ENCODE results near the gene CCDC60.

Gene CCDC60

DNA sequence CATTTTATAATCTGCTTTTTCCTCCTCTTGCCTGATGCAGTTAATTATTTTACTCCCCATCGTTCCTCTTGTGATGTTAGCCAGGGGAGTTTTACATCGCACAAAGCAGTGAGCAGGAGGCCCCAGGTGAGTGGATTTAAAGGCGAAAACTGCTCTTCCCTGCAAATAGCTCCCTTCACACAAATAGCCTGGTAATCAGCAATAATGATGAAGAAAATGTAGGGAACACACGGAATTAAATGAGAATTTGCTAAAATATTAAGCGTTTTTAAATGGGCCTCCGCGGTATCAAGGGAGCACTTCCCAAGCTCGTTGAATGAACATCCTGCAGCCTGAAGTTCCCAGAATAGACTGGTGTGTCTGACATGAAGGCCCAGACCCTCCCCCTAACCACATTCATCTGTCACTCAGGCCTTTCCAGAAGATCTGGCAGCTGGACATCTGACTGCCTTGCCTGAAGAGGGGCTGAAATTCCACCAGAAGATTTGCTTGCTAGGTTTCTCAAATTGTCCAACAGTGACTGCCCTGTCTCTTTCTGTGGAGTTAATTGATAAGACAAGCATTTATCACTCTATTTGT lies 127.2 kb downstream of the CCDC60 start:
- Histone ChIP-seq H3K4me1 (ENCODE audit: control insufficient read depth, insufficient read depth, low read length) (no peaks in the 10 kb centered on the region), H3K36me3 (ENCODE audit: control insufficient read depth, insufficient read depth, low read length) (no peaks in the 10 kb centered on the region), H3K4me3 (ENCODE audit: low read length) (no peak overlapping the region), H3K27me3 (ENCODE audit: control insufficient read depth, insufficient read depth, low read length) (no peaks in the 10 kb centered on the region), H3K27ac (ENCODE audit: low read length) (no peak overlapping the region), H3K9me3 (ENCODE audit: control insufficient read depth, insufficient read depth, low read length) (no peaks in the 10 kb centered on the region)
- no CpG with 5 or more reads among the region's 8 CpGs for WGBS (ENCODE audit: insufficient coverage, insufficient read length)
- no peak for DNase-seq (ENCODE audit: low read depth, low spot score)

DNA sequence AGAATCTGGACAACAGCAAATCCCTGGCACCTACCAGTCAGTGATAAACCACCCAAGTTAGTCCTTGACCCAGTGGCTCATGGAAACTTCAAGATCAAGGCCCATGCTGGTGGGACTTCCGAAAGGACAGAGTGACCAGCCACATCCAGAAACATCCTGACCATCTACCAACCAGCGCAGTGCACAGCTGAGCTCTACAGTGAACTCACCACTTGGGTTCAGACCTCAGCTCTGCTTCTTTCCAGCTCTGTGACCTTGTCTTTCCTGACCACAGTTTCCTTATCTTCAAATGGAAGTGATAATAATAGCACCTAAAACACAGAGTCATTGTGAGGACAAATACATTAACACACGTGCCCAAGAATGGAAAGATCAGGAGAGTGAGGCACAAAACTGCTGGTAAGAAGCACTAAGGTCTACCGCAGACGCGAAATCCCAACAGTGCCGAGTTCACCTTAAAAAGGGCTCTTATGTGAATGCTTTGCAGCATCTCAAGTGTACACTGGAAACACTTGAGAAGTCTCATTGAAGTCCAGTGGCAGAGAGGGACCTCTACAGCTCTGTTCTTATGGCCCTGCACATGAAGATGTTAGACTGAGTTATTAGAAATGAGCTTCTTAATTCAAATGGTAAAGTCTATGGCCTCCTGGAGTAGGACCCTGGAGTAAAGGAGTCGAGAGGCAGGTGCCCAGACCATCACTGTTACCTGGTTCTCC lies 128.8 kb downstream of the CCDC60 start:
- Histone ChIP-seq H3K27ac (ENCODE audit: low read length) (no peak overlapping the region), H3K36me3 (ENCODE audit: control insufficient read depth, insufficient read depth, low read length) (no peaks in the 10 kb centered on the region), H3K4me3 (ENCODE audit: low read length) (no peak overlapping the region), H3K27me3 (ENCODE audit: control insufficient read depth, insufficient read depth, low read length) (no peaks in the 10 kb centered on the region), H3K4me1 (ENCODE audit: control insufficient read depth, insufficient read depth, low read length) (no peaks in the 10 kb centered on the region), H3K9me3 (ENCODE audit: control insufficient read depth, insufficient read depth, low read length) (no peaks in the 10 kb centered on the region; the same call in 1 of the 2 replicates)
- WGBS (ENCODE audit: insufficient coverage, insufficient read length): no CpG with 5 or more reads among the region's 8 CpGs
- no peak for DNase-seq (ENCODE audit: low read depth, low spot score)

- Histone ChIP-seq H3K4me3 (ENCODE audit: low read length) (no peak overlapping the region), H3K27ac (ENCODE audit: low read length) (no peak overlapping the region), H3K4me1 (ENCODE audit: control insufficient read depth, insufficient read depth, low read length) (no peaks in the 10 kb centered on the region), H3K27me3 (ENCODE audit: control insufficient read depth, insufficient read depth, low read length) (no peaks in the 10 kb centered on the region), H3K9me3 (ENCODE audit: control insufficient read depth, insufficient read depth, low read length) (no peaks in the 10 kb centered on the region; the same call in 1 of the 2 replicates), H3K36me3 (ENCODE audit: control insufficient read depth, insufficient read depth, low read length) (no peaks in the 10 kb centered on the region)
- DNase-seq (ENCODE audit: low read depth, low spot score): no peak
These were observed 133.8 kb downstream of the CCDC60 start for GRCh38 chr12:119468296-119468695.

- no CpG with 5 or more reads among the region's 4 CpGs for WGBS (ENCODE audit: insufficient coverage, insufficient read length)
- no peak for DNase-seq (ENCODE audit: low read depth, low spot score)
- Histone ChIP-seq H3K4me1 (ENCODE audit: control insufficient read depth, insufficient read depth, low read length) (no peaks in the 10 kb centered on the region), H3K27ac (ENCODE audit: low read length) (no peak overlapping the region), H3K27me3 (ENCODE audit: control insufficient read depth, insufficient read depth, low read length) (no peaks in the 10 kb centered on the region), H3K4me3 (ENCODE audit: low read length) (no peak overlapping the region), H3K9me3 (ENCODE audit: control insufficient read depth, insufficient read depth, low read length) (no peaks in the 10 kb centered on the region), H3K36me3 (ENCODE audit: control insufficient read depth, insufficient read depth, low read length) (no peaks in the 10 kb centered on the region)
These were observed 141.1 kb downstream of the CCDC60 start for GRCh38 chr12:119475650-119476049.

DNA sequence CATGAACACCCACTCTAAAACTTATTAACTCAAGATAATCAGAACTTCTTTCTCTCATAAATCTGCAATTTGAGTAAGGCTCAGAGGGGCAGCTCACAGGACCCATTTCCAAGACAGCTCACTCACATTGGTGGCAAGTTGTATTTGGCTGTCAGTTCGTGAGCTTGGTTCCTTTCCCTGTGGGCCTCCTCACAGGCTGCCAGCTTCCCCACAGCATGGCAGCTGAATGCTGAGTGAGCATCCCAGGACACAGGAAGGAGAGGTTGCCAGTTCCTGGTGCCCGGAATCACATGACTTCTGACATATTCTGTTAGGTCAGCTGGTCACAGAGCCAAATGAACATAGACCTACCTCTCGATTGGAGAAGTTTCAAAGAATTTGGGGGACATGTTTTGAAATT lies 142.4 kb downstream of the CCDC60 start:
- WGBS (ENCODE audit: insufficient coverage, insufficient read length): no CpG with 5 or more reads among the region's 3 CpGs
- Histone ChIP-seq H3K4me3 (ENCODE audit: low read length) (no peak overlapping the region), H3K27me3 (ENCODE audit: control insufficient read depth, insufficient read depth, low read length) (no peaks in the 10 kb centered on the region), H3K9me3 (ENCODE audit: control insufficient read depth, insufficient read depth, low read length) (no peaks in the 10 kb centered on the region), H3K27ac (ENCODE audit: low read length) (no peak overlapping the region), H3K4me1 (ENCODE audit: control insufficient read depth, insufficient read depth, low read length) (no peaks in the 10 kb centered on the region), H3K36me3 (ENCODE audit: control insufficient read depth, insufficient read depth, low read length) (no peaks in the 10 kb centered on the region)
- no peak for DNase-seq (ENCODE audit: low read depth, low spot score)

DNA sequence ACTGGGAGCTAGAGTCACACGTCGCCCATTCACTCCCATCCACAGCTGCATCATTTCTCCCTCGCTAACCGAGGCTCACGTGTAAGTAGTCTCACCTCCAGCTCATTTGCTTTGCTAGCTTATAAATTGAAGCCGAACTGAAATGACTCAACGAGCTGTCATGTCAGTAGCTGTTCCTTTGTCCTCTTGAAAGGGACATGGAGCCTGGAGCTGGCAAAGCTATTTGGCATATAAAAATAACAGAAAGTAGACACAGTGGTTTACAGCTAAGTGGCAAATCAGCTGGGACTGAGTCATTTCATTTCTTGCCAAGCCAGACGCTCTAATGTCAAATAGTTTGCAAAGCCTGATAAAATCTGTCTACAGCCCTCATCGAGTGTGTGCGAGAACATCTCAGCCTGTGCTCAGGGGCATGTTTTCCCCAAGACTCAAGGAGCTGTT lies 144.6 kb downstream of the CCDC60 start:
- no peak overlapping the region for H3K4me3 ChIP-seq (ENCODE audit: low read length)
- WGBS (ENCODE audit: insufficient coverage, insufficient read length): no CpG with 5 or more reads among the region's 10 CpGs
- H3K4me1 ChIP-seq (ENCODE audit: control insufficient read depth, insufficient read depth, low read length): no peaks in the 10 kb centered on the region
- no peaks in the 10 kb centered on the region for H3K27me3 ChIP-seq (ENCODE audit: control insufficient read depth, insufficient read depth, low read length)
- no peak overlapping the region for H3K27ac ChIP-seq (ENCODE audit: low read length)
- no peak for DNase-seq (ENCODE audit: low read depth, low spot score)
- no peaks in the 10 kb centered on the region for H3K9me3 ChIP-seq (ENCODE audit: control insufficient read depth, insufficient read depth, low read length)
- no peaks in the 10 kb centered on the region for H3K36me3 ChIP-seq (ENCODE audit: control insufficient read depth, insufficient read depth, low read length)

- Histone ChIP-seq H3K27ac (ENCODE audit: low read length) (no peak overlapping the region), H3K4me1 (ENCODE audit: control insufficient read depth, insufficient read depth, low read length) (no peaks in the 10 kb centered on the region), H3K36me3 (ENCODE audit: control insufficient read depth, insufficient read depth, low read length) (no peaks in the 10 kb centered on the region), H3K4me3 (ENCODE audit: low read length) (no peak overlapping the region), H3K9me3 (ENCODE audit: control insufficient read depth, insufficient read depth, low read length) (no peaks in the 10 kb centered on the region), H3K27me3 (ENCODE audit: control insufficient read depth, insufficient read depth, low read length) (no peaks in the 10 kb centered on the region)
- no peak for DNase-seq (ENCODE audit: low read depth, low spot score)
- WGBS (ENCODE audit: insufficient coverage, insufficient read length): 78% methylated on average over 1 of the region's 1 CpG
These were observed 146.0 kb downstream of the CCDC60 start for GRCh38 chr12:119480551-119480950.

- Histone ChIP-seq H3K36me3 (ENCODE audit: control insufficient read depth, insufficient read depth, low read length) (no peaks in the 10 kb centered on the region), H3K27ac (ENCODE audit: low read length) (no peak overlapping the region), H3K4me1 (ENCODE audit: control insufficient read depth, insufficient read depth, low read length) (no peaks in the 10 kb centered on the region), H3K9me3 (ENCODE audit: control insufficient read depth, insufficient read depth, low read length) (no peaks in the 10 kb centered on the region), H3K4me3 (ENCODE audit: low read length) (no peak overlapping the region), H3K27me3 (ENCODE audit: control insufficient read depth, insufficient read depth, low read length) (no peaks in the 10 kb centered on the region)
- DNase-seq (ENCODE audit: low read depth, low spot score): no peak
- no CpG with 5 or more reads among the region's 4 CpGs for WGBS (ENCODE audit: insufficient coverage, insufficient read length)
These were observed 152.1 kb downstream of the CCDC60 start for GRCh38 chr12:119486599-119487154.

- Histone ChIP-seq H3K9me3 (ENCODE audit: control insufficient read depth, insufficient read depth, low read length) (no peaks in the 10 kb centered on the region), H3K27ac (ENCODE audit: low read length) (no peak overlapping the region), H3K4me3 (ENCODE audit: low read length) (no peak overlapping the region), H3K27me3 (ENCODE audit: control insufficient read depth, insufficient read depth, low read length) (no peaks in the 10 kb centered on the region), H3K4me1 (ENCODE audit: control insufficient read depth, insufficient read depth, low read length) (no peaks in the 10 kb centered on the region), H3K36me3 (ENCODE audit: control insufficient read depth, insufficient read depth, low read length) (no peaks in the 10 kb centered on the region)
- WGBS (ENCODE audit: insufficient coverage, insufficient read length): no CpG with 5 or more reads among the region's 5 CpGs
- no peak for DNase-seq (ENCODE audit: low read depth, low spot score)
These were observed 157.3 kb downstream of the CCDC60 start for GRCh38 chr12:119491814-119492213.

DNA sequence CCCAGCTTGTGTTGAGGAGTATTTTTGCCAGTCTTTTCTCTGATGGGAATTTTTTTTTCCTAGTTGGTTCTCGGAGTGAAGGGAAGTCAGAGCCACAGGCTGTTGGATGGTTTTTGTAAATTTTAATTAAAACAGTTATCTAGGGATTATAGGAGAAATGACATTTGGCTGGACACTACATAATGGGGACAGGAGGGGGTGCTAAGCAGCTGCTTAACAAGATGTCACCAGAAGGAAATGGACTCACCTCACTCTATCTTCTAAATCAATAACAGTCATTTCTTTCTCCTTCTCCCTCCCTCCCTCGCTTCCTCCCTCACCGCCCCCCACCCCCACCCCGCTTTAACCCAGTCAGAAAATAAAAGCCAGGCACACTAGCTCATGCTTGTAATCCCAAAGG lies 165.7 kb downstream of the CCDC60 start:
- no peaks in the 10 kb centered on the region for H3K36me3 ChIP-seq (ENCODE audit: control insufficient read depth, insufficient read depth, low read length)
- no peak overlapping the region for H3K27ac ChIP-seq (ENCODE audit: low read length)
- no peak for DNase-seq (ENCODE audit: low read depth, low spot score)
- 0 out of 2 replicates have a peak, but pooled peaks cover 1% of the 10 kb centered on the region for H3K4me1 ChIP-seq (ENCODE audit: control insufficient read depth, insufficient read depth, low read length)
- 100% methylated on average over 3 of the region's 4 CpGs for WGBS (ENCODE audit: insufficient coverage, insufficient read length)
- H3K9me3 ChIP-seq (ENCODE audit: control insufficient read depth, insufficient read depth, low read length): no peaks in the 10 kb centered on the region
- no peaks in the 10 kb centered on the region; the same call in 1 of the 2 replicates for H3K27me3 ChIP-seq (ENCODE audit: control insufficient read depth, insufficient read depth, low read length)
- H3K4me3 ChIP-seq (ENCODE audit: low read length): no peak overlapping the region

Data from iPS DF 6.9 (cell line).